ENCODE results near the gene LRP6.

Gene LRP6

GRCh38 chr12:12281134-12281533 is 14.3 kb upstream of the LRP6 start:
- ChIA-PET CTCF (no interaction called here), POLR2A (no interaction called here)
- no peak for DNase-seq (ENCODE audit: extremely low spot score)
- TF ChIP-seq FOXK2 (IDR thresholded peaks at IDR 0.05): no peak
- TF ChIP-seq PKNOX1 (IDR thresholded peaks at IDR 0.05): peak; percentile 56
- TF ChIP-seq ZNF384 (IDR thresholded peaks at IDR 0.05): peak; percentile 26; the same call in 1 of the 2 replicates

GRCh38 chr12:12278899-12279298 is 12.1 kb upstream of the LRP6 start:
- POLR2A ChIA-PET: interaction anchor here (1.9 kb wide), 1 partner anchor 12 kb away, joined by 4 read pairs; the partner anchor contains the start of gene LRP6
- DNase-seq (ENCODE audit: extremely low spot score): no peak
- TF ChIP-seq SP1 (IDR thresholded peaks at IDR 0.05) (no peak), HDGF (IDR thresholded peaks at IDR 0.05; ENCODE audit: borderline replicate concordance) (no peak), FOXA1 (IDR thresholded peaks at IDR 0.05) (no peak), SUZ12 (IDR thresholded peaks at IDR 0.05) (no peak), PKNOX1 (IDR thresholded peaks at IDR 0.05) (no peak), CTBP1 (IDR thresholded peaks at IDR 0.05; ENCODE audit: borderline replicate concordance) (no peak), BHLHE40 (IDR thresholded peaks at IDR 0.05; ENCODE audit: borderline replicate concordance) (no peak), LEF1 (IDR thresholded peaks at IDR 0.05; ENCODE audit: borderline replicate concordance) (no peak), ELF4 (IDR thresholded peaks at IDR 0.05) (no peak), FOXM1 (IDR thresholded peaks at IDR 0.05; ENCODE audit: borderline replicate concordance) (no peak), ARNT (IDR thresholded peaks at IDR 0.05) (no peak), FOXK2 (IDR thresholded peaks at IDR 0.05) (no peak), L3MBTL2 (conservative IDR thresholded peaks at IDR 0.05) (no peak), TARDBP (IDR thresholded peaks at IDR 0.05) (no peak), NFRKB (IDR thresholded peaks at IDR 0.05) (no peak), ZNF384 (IDR thresholded peaks at IDR 0.05) (no peak)
- CTCF ChIA-PET: no interaction called here

GRCh38 chr12:12275874-12276273 is 9.0 kb upstream of the LRP6 start:
- TF ChIP-seq CTBP1 (IDR thresholded peaks at IDR 0.05; ENCODE audit: borderline replicate concordance) (no peak), ELF4 (IDR thresholded peaks at IDR 0.05) (no peak), FOXM1 (IDR thresholded peaks at IDR 0.05; ENCODE audit: borderline replicate concordance) (no peak), SUZ12 (IDR thresholded peaks at IDR 0.05) (no peak), TARDBP (IDR thresholded peaks at IDR 0.05) (no peak), FOXK2 (IDR thresholded peaks at IDR 0.05) (no peak), SP1 (IDR thresholded peaks at IDR 0.05) (no peak), ARNT (IDR thresholded peaks at IDR 0.05) (no peak), LEF1 (IDR thresholded peaks at IDR 0.05; ENCODE audit: borderline replicate concordance) (no peak)
- ChIA-PET CTCF (no interaction called here), POLR2A (no interaction called here)
- no peak for DNase-seq (ENCODE audit: extremely low spot score)

GRCh38 chr12:12273291-12273957 is 6.6 kb upstream of the LRP6 start:
- CTCF ChIA-PET: no interaction called here
- TF ChIP-seq ELF4 (IDR thresholded peaks at IDR 0.05) (no peak), NFRKB (IDR thresholded peaks at IDR 0.05) (no peak), ZNF384 (IDR thresholded peaks at IDR 0.05) (no peak), ARNT (IDR thresholded peaks at IDR 0.05) (no peak), FOXK2 (IDR thresholded peaks at IDR 0.05) (no peak), SP1 (IDR thresholded peaks at IDR 0.05) (no peak), FOXM1 (IDR thresholded peaks at IDR 0.05; ENCODE audit: borderline replicate concordance) (no peak), SUZ12 (IDR thresholded peaks at IDR 0.05) (no peak), L3MBTL2 (conservative IDR thresholded peaks at IDR 0.05) (no peak)
- DNase-seq (ENCODE audit: extremely low spot score): no peak
- POLR2A ChIA-PET: interaction anchor here (1.0 kb wide), 1 partner anchor 9 kb away, joined by 3 read pairs; no protein-coding TSS in a partner anchor

GRCh38 chr12:12272869-12273268 is 6.0 kb upstream of the LRP6 start:
- no peak for DNase-seq (ENCODE audit: extremely low spot score)
- CTCF ChIA-PET: no interaction called here
- TF ChIP-seq SUZ12 (IDR thresholded peaks at IDR 0.05) (no peak), HDGF (IDR thresholded peaks at IDR 0.05; ENCODE audit: borderline replicate concordance) (no peak), ZNF384 (IDR thresholded peaks at IDR 0.05) (no peak)
- POLR2A ChIA-PET: interaction anchor here (1.0 kb wide), 1 partner anchor 9 kb away, joined by 3 read pairs; no protein-coding TSS in a partner anchor

DNA sequence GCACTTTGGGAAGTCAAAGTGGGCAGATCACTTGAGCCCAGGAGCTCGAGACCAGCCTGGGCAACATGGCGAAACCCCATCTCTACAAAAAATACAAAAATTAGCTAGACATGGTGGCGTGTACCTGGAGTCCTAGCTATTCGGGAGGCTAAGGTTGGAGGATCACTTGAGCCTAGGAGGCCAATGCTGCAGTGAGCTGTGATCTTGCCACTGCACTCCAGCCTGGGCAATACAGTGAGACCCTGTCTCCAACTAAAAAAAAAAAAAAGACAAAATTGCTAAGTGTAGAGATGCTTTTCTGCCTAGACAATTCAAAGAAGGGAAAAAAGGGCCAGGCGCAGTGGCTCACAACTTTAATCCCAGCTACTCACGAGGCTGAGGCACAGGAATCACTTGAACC is 3.4 kb upstream of the LRP6 start:
- ChIA-PET POLR2A (no interaction called here), CTCF (interaction anchor here (0.8 kb wide), 1 partner anchor 57 kb away, joined by 4 read pairs; no protein-coding TSS in a partner anchor)
- no peak for DNase-seq (ENCODE audit: extremely low spot score)
- TF ChIP-seq FOXA1 (IDR thresholded peaks at IDR 0.05): no peak
- no peak for TF ChIP-seq TARDBP (IDR thresholded peaks at IDR 0.05)
- TF ChIP-seq FOXM1 (IDR thresholded peaks at IDR 0.05; ENCODE audit: borderline replicate concordance): no peak
- TF ChIP-seq HDGF (IDR thresholded peaks at IDR 0.05; ENCODE audit: borderline replicate concordance): no peak
- TF ChIP-seq LEF1 (IDR thresholded peaks at IDR 0.05; ENCODE audit: borderline replicate concordance): no peak
- no peak for TF ChIP-seq PKNOX1 (IDR thresholded peaks at IDR 0.05)
- no peak for TF ChIP-seq ARNT (IDR thresholded peaks at IDR 0.05)
- no peak for TF ChIP-seq BHLHE40 (IDR thresholded peaks at IDR 0.05; ENCODE audit: borderline replicate concordance)
- TF ChIP-seq ZNF384 (IDR thresholded peaks at IDR 0.05): no peak
- no peak for TF ChIP-seq L3MBTL2 (conservative IDR thresholded peaks at IDR 0.05)
- no peak for TF ChIP-seq SUZ12 (IDR thresholded peaks at IDR 0.05)
- TF ChIP-seq ELF4 (IDR thresholded peaks at IDR 0.05): no peak

All from HEK293T (cell line).